BLaER1 treated with 17β-estradiol and CSF1 and Interleukin-3, amounts not matched to agents 10 nM and 100 nM (cell line): Measurements from ENCODE around the gene ETV7.
A peak's percentile ranks its signal among the peaks of the same experiment; 100 is the strongest.

ENCODE experiments used
- H3K27ac ChIP-seq, 11 experiments: shearing (Covaris generic); formaldehyde crosslinking; 2 replicates each; pipeline ENCODE4 v1.8.1; 2022
- H3K27me3 ChIP-seq, 11 experiments: shearing (Covaris generic); formaldehyde crosslinking; 2 replicates each; pipeline ENCODE4 v1.8.1; 2022
- H3K36me3 ChIP-seq, 11 experiments: shearing (Covaris generic); formaldehyde crosslinking; 2 replicates each; pipeline ENCODE4 v1.8.1; 2022
- H3K4me1 ChIP-seq, 10 experiments: shearing (Covaris generic); formaldehyde crosslinking; 2 replicates each; pipeline ENCODE4 v1.8.1; 2022
- H3K4me2 ChIP-seq, 11 experiments: shearing (Covaris generic); formaldehyde crosslinking; 2 replicates each; pipeline ENCODE4 v1.8.1; 2022
- H3K4me3 ChIP-seq, 10 experiments: shearing (Covaris generic); formaldehyde crosslinking; 2 replicates each; pipeline ENCODE4 v1.8.1; 2022
- H3K9ac ChIP-seq, 11 experiments: shearing (Covaris generic); formaldehyde crosslinking; 2 replicates each; pipeline ENCODE4 v1.8.1; 2022
- H3K9me3 ChIP-seq, 11 experiments: shearing (Covaris generic); formaldehyde crosslinking; replicated peaks in 1 of 11; 2 replicates each; pipeline ENCODE4 v1.8.1; 2022
- H4K20me1 ChIP-seq, 11 experiments: shearing (Covaris generic); formaldehyde crosslinking; 2 replicates each; pipeline ENCODE4 v1.8.1; 2022
- Cebpa-rat ChIP-seq, 11 experiments: shearing (Covaris generic); IDR thresholded peaks; 2 replicates each; pipeline ENCODE4 v1.8.1; 2022

ETV7 gene

GRCh38 chr6:36352477-36353157 is 34.9 kb downstream of the ETV7 start:
- no peak for TF ChIP-seq Cebpa-rat (IDR thresholded peaks at IDR 0.05)
- H3K4me3 ChIP-seq = no peak overlapping the region
- H3K27me3 ChIP-seq = no peaks in the 10 kb centered on the region
- peaks cover 10 to 24% (median 16%) of the 10 kb centered on the region in 11 experiments; a peak in 20 of 22 replicates for H3K9me3 ChIP-seq
- H3K36me3 ChIP-seq = no peaks in the 10 kb centered on the region
- no peak overlapping the region for H3K9ac ChIP-seq
- H4K20me1 ChIP-seq = no peaks in the 10 kb centered on the region
- H3K4me2 ChIP-seq = 0 out of 22 replicates have a peak overlapping the region, but pooled peaks of 1 of the 11 experiments have one; percentile 69
- peaks cover 14 to 46% (median 38%) of the 10 kb centered on the region in 10 experiments for H3K4me1 ChIP-seq
- peak overlapping the region in 1 of 11 experiments; percentile 79; a peak in 1 of 22 replicates for H3K27ac ChIP-seq

- H3K9me3 ChIP-seq = peaks cover 10 to 24% (median 16%) of the 10 kb centered on the region in 11 experiments; a peak in 20 of 22 replicates
- peaks cover 14 to 52% (median 38%) of the 10 kb centered on the region in 10 experiments for H3K4me1 ChIP-seq
- no peaks in the 10 kb centered on the region for H3K36me3 ChIP-seq
- H3K4me2 ChIP-seq = peak overlapping the region; percentile 48 to 86 (median 72)
- no peak for TF ChIP-seq Cebpa-rat (IDR thresholded peaks at IDR 0.05)
- no peak overlapping the region; a peak in 1 of 20 replicates for H3K4me3 ChIP-seq
- H3K27ac ChIP-seq = peak overlapping the region in 9 of 11 experiments; percentile 0 to 79 (median 65); a peak in 16 of 22 replicates
- no peaks in the 10 kb centered on the region for H3K27me3 ChIP-seq
- peak overlapping the region in 8 of 11 experiments; percentile 18 to 74 (median 56); a peak in 16 of 22 replicates for H3K9ac ChIP-seq
- H4K20me1 ChIP-seq = no peaks in the 10 kb centered on the region
Observed at GRCh38 chr6:36350681-36351571, 36.5 kb downstream of the ETV7 start.

GRCh38 chr6:36350082-36350481 is 37.4 kb downstream of the ETV7 start:
- Histone ChIP-seq H3K36me3 (no peaks in the 10 kb centered on the region), H4K20me1 (no peaks in the 10 kb centered on the region), H3K4me1 (peaks cover 14 to 52% (median 37%) of the 10 kb centered on the region in 10 experiments), H3K4me2 (peak overlapping the region; percentile 48 to 86 (median 72); a peak in 20 of 22 replicates), H3K27ac (peak overlapping the region in 6 of 11 experiments; percentile 61 to 79 (median 74); a peak in 12 of 22 replicates), H3K9me3 (peaks cover 10 to 24% (median 16%) of the 10 kb centered on the region in 11 experiments; a peak in 20 of 22 replicates), H3K9ac (peak overlapping the region in 4 of 11 experiments; percentile 46 to 74 (median 66); a peak in 5 of 22 replicates), H3K27me3 (no peaks in the 10 kb centered on the region), H3K4me3 (no peak overlapping the region)
- no peak for TF ChIP-seq Cebpa-rat (IDR thresholded peaks at IDR 0.05)

GRCh38 chr6:36349240-36349639 is 38.2 kb downstream of the ETV7 start:
- H3K9me3 ChIP-seq = peaks cover 10 to 20% (median 16%) of the 10 kb centered on the region in 11 experiments; a peak in 20 of 22 replicates
- H3K27me3 ChIP-seq = no peaks in the 10 kb centered on the region
- no peaks in the 10 kb centered on the region for H4K20me1 ChIP-seq
- no peak for TF ChIP-seq Cebpa-rat (IDR thresholded peaks at IDR 0.05)
- no peaks in the 10 kb centered on the region for H3K36me3 ChIP-seq
- peak overlapping the region in 9 of 11 experiments; percentile 69 to 86 (median 74); a peak in 17 of 22 replicates for H3K4me2 ChIP-seq
- peaks cover 14 to 52% (median 37%) of the 10 kb centered on the region in 10 experiments for H3K4me1 ChIP-seq
- H3K9ac ChIP-seq = no peak overlapping the region
- no peak overlapping the region for H3K27ac ChIP-seq
- H3K4me3 ChIP-seq = no peak overlapping the region

GRCh38 chr6:36347621-36348020 is 39.8 kb downstream of the ETV7 start:
- no peaks in the 10 kb centered on the region for H4K20me1 ChIP-seq
- no peak overlapping the region for H3K4me3 ChIP-seq
- peaks cover 2 to 5% (median 4%) of the 10 kb centered on the region in 11 experiments; a peak in 18 of 22 replicates for H3K9me3 ChIP-seq
- H3K4me1 ChIP-seq = peaks cover 14 to 52% (median 37%) of the 10 kb centered on the region in 10 experiments
- H3K9ac ChIP-seq = no peak overlapping the region
- TF ChIP-seq Cebpa-rat (IDR thresholded peaks at IDR 0.05) = no peak
- peak overlapping the region in 1 of 11 experiments; percentile 13; a peak in 1 of 22 replicates for H3K4me2 ChIP-seq
- no peak overlapping the region for H3K27ac ChIP-seq
- H3K27me3 ChIP-seq = no peaks in the 10 kb centered on the region
- H3K36me3 ChIP-seq = no peaks in the 10 kb centered on the region

GRCh38 chr6:36346486-36347273 is 40.8 kb downstream of the ETV7 start:
- Histone ChIP-seq H3K4me2 (peak overlapping the region in 1 of 11 experiments; percentile 13; a peak in 2 of 22 replicates), H3K9ac (no peak overlapping the region), H3K36me3 (no peaks in the 10 kb centered on the region), H3K4me3 (no peak overlapping the region), H3K4me1 (peaks cover 14 to 54% (median 38%) of the 10 kb centered on the region in 10 experiments), H3K27me3 (no peaks in the 10 kb centered on the region), H3K27ac (no peak overlapping the region), H3K9me3 (no peaks in the 10 kb centered on the region), H4K20me1 (no peaks in the 10 kb centered on the region)
- TF ChIP-seq Cebpa-rat (IDR thresholded peaks at IDR 0.05) = no peak

- H3K4me1 ChIP-seq = peaks cover 13 to 54% (median 38%) of the 10 kb centered on the region in 10 experiments
- H3K27me3 ChIP-seq = no peaks in the 10 kb centered on the region
- no peak overlapping the region for H3K9ac ChIP-seq
- TF ChIP-seq Cebpa-rat (IDR thresholded peaks at IDR 0.05) = no peak
- H3K9me3 ChIP-seq = no peaks in the 10 kb centered on the region
- H3K36me3 ChIP-seq = no peaks in the 10 kb centered on the region
- no peaks in the 10 kb centered on the region for H4K20me1 ChIP-seq
- H3K4me3 ChIP-seq = no peak overlapping the region
- no peak overlapping the region for H3K4me2 ChIP-seq
- H3K27ac ChIP-seq = no peak overlapping the region
Observed at GRCh38 chr6:36345681-36346466, 41.6 kb downstream of the ETV7 start.
